ENCODE measurements around the gene AKR7A2. TPM values are rescaled to one million over a fixed set of nuclear protein-coding genes. Genes with fewer than 3 reads are reported as not detected.

AKR7A2 gene
- total and polyA plus RNA-seq, 2 experiments from 2014 or later = 157 to 195 TPM

GRCh38 chr1:19347533-19348172 lies 35.7 kb upstream of the AKR7A2 start:
- TF ChIP-seq, protein P1, sequence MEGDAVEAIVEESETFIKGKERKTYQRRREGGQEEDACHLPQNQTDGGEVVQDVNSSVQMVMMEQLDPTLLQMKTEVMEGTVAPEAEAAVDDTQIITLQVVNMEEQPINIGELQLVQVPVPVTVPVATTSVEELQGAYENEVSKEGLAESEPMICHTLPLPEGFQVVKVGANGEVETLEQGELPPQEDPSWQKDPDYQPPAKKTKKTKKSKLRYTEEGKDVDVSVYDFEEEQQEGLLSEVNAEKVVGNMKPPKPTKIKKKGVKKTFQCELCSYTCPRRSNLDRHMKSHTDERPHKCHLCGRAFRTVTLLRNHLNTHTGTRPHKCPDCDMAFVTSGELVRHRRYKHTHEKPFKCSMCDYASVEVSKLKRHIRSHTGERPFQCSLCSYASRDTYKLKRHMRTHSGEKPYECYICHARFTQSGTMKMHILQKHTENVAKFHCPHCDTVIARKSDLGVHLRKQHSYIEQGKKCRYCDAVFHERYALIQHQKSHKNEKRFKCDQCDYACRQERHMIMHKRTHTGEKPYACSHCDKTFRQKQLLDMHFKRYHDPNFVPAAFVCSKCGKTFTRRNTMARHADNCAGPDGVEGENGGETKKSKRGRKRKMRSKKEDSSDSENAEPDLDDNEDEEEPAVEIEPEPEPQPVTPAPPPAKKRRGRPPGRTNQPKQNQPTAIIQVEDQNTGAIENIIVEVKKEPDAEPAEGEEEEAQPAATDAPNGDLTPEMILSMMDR (IDR thresholded peaks at IDR 0.05; ENCODE audit: low read depth, low read length) = no peak
- Histone ChIP-seq H3K27me3 (no peaks in the 10 kb centered on the region), H3K9me3 (ENCODE audit: low read depth) (no peaks in the 10 kb centered on the region), H3K27ac (no peak overlapping the region), H3K36me3 (peaks cover 32% of the 10 kb centered on the region), H3K4me1 (ENCODE audit: low read depth) (no peaks in the 10 kb centered on the region), H3K4me3 (no peak overlapping the region)
- DNase-seq (ENCODE audit: low read depth in 1 of 2, low spot score in 1 of 2) = no peak

DNA sequence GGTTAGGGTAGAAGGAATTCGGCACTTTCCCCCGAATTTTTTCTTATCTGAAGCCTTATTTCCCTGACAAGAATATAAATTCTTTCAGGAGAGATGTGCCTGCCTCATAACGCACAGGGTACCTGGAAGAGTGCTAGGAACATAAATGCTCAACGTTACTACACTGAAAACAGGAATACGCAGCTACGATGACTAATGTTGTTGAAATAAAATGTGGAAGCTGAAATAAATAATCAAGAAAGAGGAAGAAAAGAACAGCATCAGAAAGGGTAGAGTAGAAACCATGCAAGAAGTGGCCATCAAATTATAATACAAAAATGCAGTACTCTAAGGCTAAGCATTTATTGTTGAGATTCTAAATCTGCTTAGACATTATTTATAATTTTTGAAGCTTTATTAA lies 34.1 kb upstream of the AKR7A2 start:
- H3K36me3 ChIP-seq = peaks cover 32% of the 10 kb centered on the region
- TF ChIP-seq, protein P1 (IDR thresholded peaks at IDR 0.05; ENCODE audit: low read depth, low read length) = no peak
- no peaks in the 10 kb centered on the region for H3K9me3 ChIP-seq (ENCODE audit: low read depth)
- H3K4me3 ChIP-seq = no peak overlapping the region
- no peaks in the 10 kb centered on the region for H3K4me1 ChIP-seq (ENCODE audit: low read depth)
- no peak overlapping the region for H3K27ac ChIP-seq
- no peak for DNase-seq (ENCODE audit: low read depth in 1 of 2, low spot score in 1 of 2)
- H3K27me3 ChIP-seq = no peaks in the 10 kb centered on the region

DNA sequence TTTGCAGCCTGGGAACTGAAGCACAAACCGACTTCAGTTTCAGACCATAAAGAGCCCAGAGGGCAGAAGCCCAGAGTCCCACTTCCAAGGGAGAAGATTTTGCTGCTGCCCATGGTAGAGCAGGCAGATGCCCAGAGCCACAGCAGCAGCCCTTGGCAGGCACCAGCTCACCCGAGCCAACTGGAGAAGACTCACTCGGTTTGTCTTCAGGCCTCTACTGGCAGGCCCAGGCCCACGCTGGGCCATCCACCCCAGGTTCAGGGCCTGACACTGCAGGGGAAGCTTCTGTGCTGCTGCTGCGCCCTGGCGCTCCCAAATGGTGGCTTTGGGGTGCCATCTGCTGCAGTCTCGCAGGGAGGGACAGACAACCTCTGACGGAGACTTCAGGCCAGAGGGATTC lies 33.4 kb upstream of the AKR7A2 start:
- Histone ChIP-seq H3K9me3 (ENCODE audit: low read depth) (no peaks in the 10 kb centered on the region), H3K36me3 (peaks cover 32% of the 10 kb centered on the region), H3K4me1 (ENCODE audit: low read depth) (no peaks in the 10 kb centered on the region), H3K27me3 (no peaks in the 10 kb centered on the region), H3K4me3 (no peak overlapping the region), H3K27ac (no peak overlapping the region)
- no peak for DNase-seq (ENCODE audit: low read depth in 1 of 2, low spot score in 1 of 2)
- TF ChIP-seq, protein P1 (IDR thresholded peaks at IDR 0.05; ENCODE audit: low read depth, low read length) = no peak

GRCh38 chr1:19344831-19345230 lies 32.9 kb upstream of the AKR7A2 start:
- Histone ChIP-seq H3K9me3 (ENCODE audit: low read depth) (no peaks in the 10 kb centered on the region), H3K27me3 (no peaks in the 10 kb centered on the region), H3K4me1 (ENCODE audit: low read depth) (no peaks in the 10 kb centered on the region), H3K4me3 (no peak overlapping the region), H3K27ac (peak overlapping the region; percentile 15), H3K36me3 (peaks cover 32% of the 10 kb centered on the region)
- no peak for DNase-seq (ENCODE audit: low read depth in 1 of 2, low spot score in 1 of 2)
- TF ChIP-seq, protein P1 (IDR thresholded peaks at IDR 0.05; ENCODE audit: low read depth, low read length) = no peak

DNA sequence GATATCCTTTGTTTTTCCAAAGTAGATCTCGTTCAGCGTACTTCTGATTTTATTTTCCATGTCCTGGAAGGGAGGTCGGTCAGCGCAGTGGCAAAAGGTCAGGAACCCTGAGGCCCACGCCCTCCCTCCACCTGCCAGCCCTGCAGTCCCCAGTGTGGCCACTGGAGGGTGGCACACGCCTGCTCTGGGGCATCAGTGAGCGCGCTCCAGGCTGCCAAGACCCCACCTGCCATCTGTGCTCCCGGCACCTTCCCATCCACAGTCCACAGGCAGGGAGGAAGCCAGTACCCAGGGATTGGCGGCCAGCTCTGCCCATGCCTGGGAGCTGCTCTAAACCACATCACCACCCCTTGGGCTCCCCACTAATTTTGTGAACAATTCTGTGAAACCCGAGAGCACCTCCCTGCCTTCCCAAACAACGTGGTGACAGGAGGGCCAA lies 32.4 kb upstream of the AKR7A2 start:
- no peaks in the 10 kb centered on the region for H3K9me3 ChIP-seq (ENCODE audit: low read depth)
- H3K36me3 ChIP-seq = peaks cover 30% of the 10 kb centered on the region

More for the DNA sequence above, 32.4 kb upstream of the AKR7A2 start:
- Histone ChIP-seq H3K4me3 (no peak overlapping the region), H3K4me1 (ENCODE audit: low read depth) (no peaks in the 10 kb centered on the region), H3K27ac (peak overlapping the region; percentile 15), H3K27me3 (no peaks in the 10 kb centered on the region)
- DNase-seq (ENCODE audit: low read depth in 1 of 2, low spot score in 1 of 2) = peak; percentile 45 to 57
- TF ChIP-seq, protein P1 (IDR thresholded peaks at IDR 0.05; ENCODE audit: low read depth, low read length) = peak; percentile 84
